ENCODE data around the gene SNAPC5.

SNAPC5 gene

GRCh38 chr15:66497502-66498455, at the start of gene SNAPC5:
Gene SNAPC5 (minus strand): TSS chr15:66497762. CDS start chr15:66497731, 31 bp downstream.
- peak within 1 kb of the TSS; percentile 94 for H3K4me3 ChIP-seq (ENCODE audit: low read depth, low read length)
- peak; percentile 98 for DNase-seq (ENCODE audit: low read depth)
- TF ChIP-seq MAX (IDR thresholded peaks at IDR 0.05; ENCODE audit: low read depth, low read length), result peak; percentile 93
- TF ChIP-seq MYC (IDR thresholded peaks at IDR 0.05; ENCODE audit: low read depth, low read length), result peak; percentile 76
- TF ChIP-seq, protein P1, sequence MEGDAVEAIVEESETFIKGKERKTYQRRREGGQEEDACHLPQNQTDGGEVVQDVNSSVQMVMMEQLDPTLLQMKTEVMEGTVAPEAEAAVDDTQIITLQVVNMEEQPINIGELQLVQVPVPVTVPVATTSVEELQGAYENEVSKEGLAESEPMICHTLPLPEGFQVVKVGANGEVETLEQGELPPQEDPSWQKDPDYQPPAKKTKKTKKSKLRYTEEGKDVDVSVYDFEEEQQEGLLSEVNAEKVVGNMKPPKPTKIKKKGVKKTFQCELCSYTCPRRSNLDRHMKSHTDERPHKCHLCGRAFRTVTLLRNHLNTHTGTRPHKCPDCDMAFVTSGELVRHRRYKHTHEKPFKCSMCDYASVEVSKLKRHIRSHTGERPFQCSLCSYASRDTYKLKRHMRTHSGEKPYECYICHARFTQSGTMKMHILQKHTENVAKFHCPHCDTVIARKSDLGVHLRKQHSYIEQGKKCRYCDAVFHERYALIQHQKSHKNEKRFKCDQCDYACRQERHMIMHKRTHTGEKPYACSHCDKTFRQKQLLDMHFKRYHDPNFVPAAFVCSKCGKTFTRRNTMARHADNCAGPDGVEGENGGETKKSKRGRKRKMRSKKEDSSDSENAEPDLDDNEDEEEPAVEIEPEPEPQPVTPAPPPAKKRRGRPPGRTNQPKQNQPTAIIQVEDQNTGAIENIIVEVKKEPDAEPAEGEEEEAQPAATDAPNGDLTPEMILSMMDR (IDR thresholded peaks at IDR 0.05; ENCODE audit: low read depth, low read length), result peak; percentile 70
- peak; percentile 77 for TF ChIP-seq POLR2A (IDR thresholded peaks at IDR 0.05; ENCODE audit: extremely low read depth, insufficient read length)

GRCh38 chr15:66545255-66545654, 47.7 kb upstream of the SNAPC5 start:
- no peak for DNase-seq (ENCODE audit: low read depth)
- TF ChIP-seq POLR2A (IDR thresholded peaks at IDR 0.05; ENCODE audit: extremely low read depth, insufficient read length) (no peak), MYC (IDR thresholded peaks at IDR 0.05; ENCODE audit: low read depth, low read length) (no peak), MAX (IDR thresholded peaks at IDR 0.05; ENCODE audit: low read depth, low read length) (no peak)
- TF ChIP-seq, protein P1 (IDR thresholded peaks at IDR 0.05; ENCODE audit: low read depth, low read length), result no peak
- H3K4me3 ChIP-seq (ENCODE audit: low read depth, low read length), result no peak overlapping the region

DNA sequence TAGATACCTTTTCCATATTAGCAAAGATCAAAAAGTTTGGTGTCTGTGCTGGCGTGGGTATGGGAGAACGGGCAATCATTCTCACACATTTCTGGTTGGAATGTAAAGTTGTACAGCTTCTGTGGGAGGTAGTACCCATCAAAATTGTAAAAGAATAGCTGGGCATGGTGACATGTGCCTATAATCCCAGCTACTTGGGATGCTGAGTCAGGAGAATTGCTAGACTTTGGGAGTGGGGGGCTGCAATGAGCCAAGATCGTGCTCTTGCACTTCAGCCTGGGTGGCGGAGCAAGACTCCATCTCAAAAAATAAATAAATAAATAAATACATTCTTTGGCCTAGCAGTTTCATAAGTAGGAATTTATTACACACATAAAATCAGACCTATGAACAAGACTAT, 45.3 kb upstream of the SNAPC5 start:
- DNase-seq (ENCODE audit: low read depth), result no peak
- no peak for TF ChIP-seq MAX (IDR thresholded peaks at IDR 0.05; ENCODE audit: low read depth, low read length)
- TF ChIP-seq MYC (IDR thresholded peaks at IDR 0.05; ENCODE audit: low read depth, low read length), result no peak
- no peak overlapping the region for H3K4me3 ChIP-seq (ENCODE audit: low read depth, low read length)

- TF ChIP-seq MAX (IDR thresholded peaks at IDR 0.05; ENCODE audit: low read depth, low read length) (no peak), POLR2A (IDR thresholded peaks at IDR 0.05; ENCODE audit: extremely low read depth, insufficient read length) (no peak), MYC (IDR thresholded peaks at IDR 0.05; ENCODE audit: low read depth, low read length) (no peak)
- TF ChIP-seq, protein P1 (IDR thresholded peaks at IDR 0.05; ENCODE audit: low read depth, low read length), result no peak
- no peak overlapping the region for H3K4me3 ChIP-seq (ENCODE audit: low read depth, low read length)
- no peak for DNase-seq (ENCODE audit: low read depth)
These were observed 37.5 kb upstream of the SNAPC5 start for GRCh38 chr15:66535056-66535455.

GRCh38 chr15:66524838-66525237, 27.3 kb upstream of the SNAPC5 start:
- H3K4me3 ChIP-seq (ENCODE audit: low read depth, low read length), result no peak overlapping the region
- DNase-seq (ENCODE audit: low read depth), result no peak
- TF ChIP-seq POLR2A (IDR thresholded peaks at IDR 0.05; ENCODE audit: extremely low read depth, insufficient read length) (no peak), MYC (IDR thresholded peaks at IDR 0.05; ENCODE audit: low read depth, low read length) (no peak), MAX (IDR thresholded peaks at IDR 0.05; ENCODE audit: low read depth, low read length) (no peak)
- TF ChIP-seq, protein P1 (IDR thresholded peaks at IDR 0.05; ENCODE audit: low read depth, low read length), result no peak

DNA sequence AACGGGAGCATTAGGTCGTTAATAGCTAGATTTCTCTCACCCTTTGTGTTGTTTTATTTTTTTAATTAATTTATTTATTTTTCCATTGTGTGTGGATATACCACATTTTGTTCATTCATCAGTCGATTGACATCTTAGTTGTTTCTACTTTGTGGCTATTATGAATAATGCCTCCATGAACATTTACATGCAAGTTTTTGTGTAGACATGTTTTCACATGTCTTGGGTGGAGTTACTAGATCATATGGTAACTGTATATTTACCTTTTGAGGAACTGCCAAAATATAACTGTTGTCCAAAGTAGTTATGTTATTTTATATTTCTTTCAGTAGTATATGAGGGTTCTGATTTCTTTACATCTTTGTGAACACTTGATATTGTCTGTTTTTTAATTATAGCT, 26.4 kb upstream of the SNAPC5 start:
- H3K4me3 ChIP-seq (ENCODE audit: low read depth, low read length), result no peak overlapping the region
- DNase-seq (ENCODE audit: low read depth), result no peak
- TF ChIP-seq MYC (IDR thresholded peaks at IDR 0.05; ENCODE audit: low read depth, low read length) (no peak), MAX (IDR thresholded peaks at IDR 0.05; ENCODE audit: low read depth, low read length) (no peak), POLR2A (IDR thresholded peaks at IDR 0.05; ENCODE audit: extremely low read depth, insufficient read length) (no peak)
- TF ChIP-seq, protein P1 (IDR thresholded peaks at IDR 0.05; ENCODE audit: low read depth, low read length), result no peak

All from NB4 (cell line).